B cell (primary cell): ENCODE measurements around the gene TSHZ1. TPM values are rescaled to one million over a fixed set of nuclear protein-coding genes. Genes with fewer than 3 reads are reported as not detected.

Source experiments
- ATAC-seq: fragments of 200-7000 bp; cut with Tn5 transposase; one replicate; pipeline ENCODE4 v1.10.0; 2021; ENCODE audit warnings: low read depth, mild to moderate bottlenecking, moderate number of reproducible peaks, moderate library complexity
- CTCF ChIA-PET: fragments of 350-600 bp; sonication (Branson Sonifier 250); formaldehyde crosslinking; loops from one replicate; lab custom pipeline; 2021; ENCODE audit warnings: antibody characterized with exemption, inconsistent platforms; lab: Charles Lee
- POLR2A ChIA-PET: fragments of 350-600 bp; sonication (Branson Sonifier 250); formaldehyde crosslinking; loops from one replicate; lab custom pipeline; 2021; ENCODE audit warnings: antibody characterized with exemption; lab: Charles Lee
- DNase-seq: peaks from one replicate; pipeline ENCODE4 v3.0.0; 2013
- H2AFZ ChIP-seq: 2 replicates; pipeline ENCODE4 v1.6.1; 2012; ENCODE audit warnings: mild to moderate bottlenecking, low read depth, low read length; ENCODE audit not compliant: insufficient read depth, poor library complexity, severe bottlenecking
- H3K27ac ChIP-seq, 2 donors: 1 replicate in 1 of 2; 2 replicates in 1 of 2; pipeline ENCODE4 v1.5.1; 2012 to 2013; ENCODE audit warnings: low read length in 2 of 2, mild to moderate bottlenecking in 2 of 2, moderate library complexity in 1 of 2
- H3K27me3 ChIP-seq, 4 experiments: fragments of 200-600 bp in 1 of 4; sonication (generic) in 1 of 4; replicated peaks in 1 of 4; 1 replicate in 2 of 4; 2 replicates in 2 of 4; pipeline versions ENCODE4 v1.6.1 to v1.7.0; 2013 to 2016; ENCODE audit warnings: low read length in 3 of 4, mild to moderate bottlenecking in 2 of 4, mixed read lengths in 1 of 4, moderate library complexity in 1 of 4; ENCODE audit not compliant: insufficient read depth in 4 of 4, control insufficient read depth in 3 of 4; ENCODE audit errors: control extremely low read depth in 1 of 4
- H3K36me3 ChIP-seq, 2 experiments: replicated peaks in 1 of 2; 1 replicate in 1 of 2; 2 replicates in 1 of 2; pipeline versions ENCODE4 v1.6.1 to v1.7.1; 2013; ENCODE audit warnings: low read length in 1 of 2; ENCODE audit not compliant: insufficient read depth in 2 of 2, control insufficient read depth in 1 of 2; ENCODE audit errors: control extremely low read depth in 1 of 2, extremely low read depth in 1 of 2
- H3K4me1 ChIP-seq, 2 donors: fragments of 200-600 bp in 1 of 2; sonication (generic) in 1 of 2; 1 replicate in 1 of 2; 2 replicates in 1 of 2; pipeline versions ENCODE4 v1.5.1 to v1.6.1; 2013 to 2017; ENCODE audit warnings: low read length in 2 of 2; ENCODE audit not compliant: control insufficient read depth in 2 of 2, insufficient read depth in 2 of 2
- H3K4me2 ChIP-seq: replicated peaks from 2 replicates; pipeline ENCODE3; 2012; ENCODE audit warnings: mild to moderate bottlenecking, low read depth, low read length; ENCODE audit not compliant: poor library complexity, severe bottlenecking
- H3K4me3 ChIP-seq, 5 experiments: fragments of 200-600 bp in 1 of 5; sonication (generic) in 1 of 5; 1 replicate in 3 of 5; 2 replicates in 2 of 5; pipeline versions ENCODE4 v1.5.1 to v1.7.0; 2011 to 2016; ENCODE audit warnings: low read length in 4 of 5, mild to moderate bottlenecking in 4 of 5, low read depth in 2 of 5, control low read depth in 1 of 5, moderate library complexity in 1 of 5; ENCODE audit not compliant: insufficient read depth in 1 of 5; ENCODE audit errors: control extremely low read depth in 1 of 5, extremely low read depth in 1 of 5
- H3K79me2 ChIP-seq: fragments of 200-600 bp; sonication (generic); one replicate; pipeline ENCODE4 v1.6.0; 2016; ENCODE audit warnings: low read length; ENCODE audit not compliant: control insufficient read depth, insufficient read depth
- H3K9ac ChIP-seq: fragments of 200-600 bp; sonication (generic); 2 replicates; pipeline ENCODE4 v1.6.1; 2017; ENCODE audit warnings: mild to moderate bottlenecking, low read length, moderate library complexity
- H3K9me3 ChIP-seq, 3 donors: one replicate each; pipeline versions ENCODE4 v1.6.1 to v1.7.1; 2013; ENCODE audit warnings: low read length in 2 of 3; ENCODE audit not compliant: control insufficient read depth in 2 of 3, insufficient read depth in 1 of 3; ENCODE audit errors: control extremely low read depth in 1 of 3
- H4K20me1 ChIP-seq: 2 replicates; pipeline ENCODE4 v1.6.0; 2012; ENCODE audit warnings: mild to moderate bottlenecking, low read length; ENCODE audit not compliant: insufficient read depth, control insufficient read depth, poor library complexity, severe bottlenecking
- H3K27ac Mint-ChIP-seq: one replicate; pipeline ENCODE4 v1.8.0; 2021; ENCODE audit warnings: mixed read lengths
- H3K27me3 Mint-ChIP-seq: one replicate; pipeline ENCODE4 v1.8.0; 2021; ENCODE audit warnings: mixed read lengths
- H3K4me1 Mint-ChIP-seq: one replicate; pipeline ENCODE4 v1.8.0; 2021; ENCODE audit warnings: mixed read lengths
- H3K4me3 Mint-ChIP-seq: one replicate; pipeline ENCODE4 v1.8.0; 2021; ENCODE audit warnings: mixed read lengths
- H3K9me3 Mint-ChIP-seq: one replicate; pipeline ENCODE4 v1.8.0; 2022; ENCODE audit warnings: mixed read lengths; ENCODE audit not compliant: insufficient read depth
- EZH2 ChIP-seq: IDR thresholded peaks from 2 replicates; pipeline ENCODE4 v1.6.1; 2012; ENCODE audit warnings: borderline replicate concordance, low read depth, mild to moderate bottlenecking, moderate library complexity, low read length; ENCODE audit not compliant: insufficient read depth, poor library complexity, severe bottlenecking
- WGBS: methylation state at CpG from one replicate; pipeline ENCODE4 v1.1.5; 2013; ENCODE audit warnings: missing lambda C conversion rate; ENCODE audit not compliant: insufficient coverage; 5-methylcytosine and 5-hydroxymethylcytosine counted together
- intact Hi-C: fragments of 100-400 bp; cut with micrococcal nuclease; formaldehyde crosslinking; loops from one replicate; pipeline ENCODE4 v1.10.0; 2022
- polyA plus RNA-seq: library from polyadenylated mRNA; depleted of rRNA; stranded (reverse); fragments of >200 nt; gene quantifications from 2 replicates; pipeline ENCODE4 v1.2.3, GENCODE V29; 2012
- total RNA-seq, 2 donors: library from RNA; stranded (reverse); fragments of 120-200 nt in 1 of 2; gene quantifications; 1 replicate in 1 of 2; 2 replicates in 1 of 2; pipeline versions ENCODE4 v1.2.3 to v1.2.4, GENCODE V29; 2013 to 2022
- TF ChIP-seq, protein P1 (sequence below): fragments of 200-600 bp; IDR thresholded peaks from one replicate; pipeline ENCODE4 v1.8.0; 2022; ENCODE audit warnings: antibody characterized with exemption, mild to moderate bottlenecking

The TSHZ1 gene
- total and polyA plus RNA-seq, 2 donors (not counting 1 experiment from before 2014, with no cell fraction given), result 5.3 to 9.8 TPM

DNA sequence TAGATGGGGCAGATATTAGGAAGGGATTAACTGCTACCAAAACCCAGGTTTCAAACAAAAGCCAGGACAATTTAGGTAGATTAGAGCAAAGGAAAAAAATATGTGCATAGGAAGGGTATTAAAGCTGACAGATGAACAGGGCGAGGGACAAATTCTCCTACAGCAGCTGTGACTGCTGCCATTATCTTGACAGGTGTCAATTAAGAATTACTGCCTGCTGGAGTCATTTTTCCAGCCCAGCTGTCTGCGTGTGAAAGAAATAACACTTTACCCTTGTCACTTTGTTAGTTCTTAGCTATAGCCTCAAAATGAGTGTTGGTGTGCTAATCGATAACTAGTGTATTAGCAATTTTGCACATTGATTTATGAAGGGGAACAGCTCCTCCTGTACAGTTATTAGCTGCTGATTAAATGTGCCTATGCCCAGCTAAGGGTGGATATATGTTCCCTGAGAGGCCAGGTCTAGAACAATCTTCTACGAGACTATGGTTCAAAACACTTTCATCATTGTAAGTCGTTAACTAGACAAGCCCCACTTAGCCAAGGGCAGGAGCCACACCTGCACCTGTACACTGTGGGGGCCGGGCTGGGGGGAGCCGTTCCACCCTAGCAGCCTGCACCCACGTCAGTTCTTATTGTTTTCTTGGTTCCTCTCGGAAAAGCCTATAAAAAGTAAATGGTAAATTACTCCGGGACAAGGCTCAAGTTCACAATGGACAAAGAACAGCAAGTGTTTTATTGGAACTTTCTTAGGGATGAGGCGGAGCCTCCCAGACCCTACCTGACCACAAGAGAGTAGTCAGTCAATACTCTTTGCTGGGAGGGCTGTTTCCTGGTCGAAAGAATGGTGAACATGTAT, 7.7 kb downstream of the TSHZ1 start:
- no peak overlapping the region for H3K4me2 ChIP-seq
- TF ChIP-seq, protein P1, sequence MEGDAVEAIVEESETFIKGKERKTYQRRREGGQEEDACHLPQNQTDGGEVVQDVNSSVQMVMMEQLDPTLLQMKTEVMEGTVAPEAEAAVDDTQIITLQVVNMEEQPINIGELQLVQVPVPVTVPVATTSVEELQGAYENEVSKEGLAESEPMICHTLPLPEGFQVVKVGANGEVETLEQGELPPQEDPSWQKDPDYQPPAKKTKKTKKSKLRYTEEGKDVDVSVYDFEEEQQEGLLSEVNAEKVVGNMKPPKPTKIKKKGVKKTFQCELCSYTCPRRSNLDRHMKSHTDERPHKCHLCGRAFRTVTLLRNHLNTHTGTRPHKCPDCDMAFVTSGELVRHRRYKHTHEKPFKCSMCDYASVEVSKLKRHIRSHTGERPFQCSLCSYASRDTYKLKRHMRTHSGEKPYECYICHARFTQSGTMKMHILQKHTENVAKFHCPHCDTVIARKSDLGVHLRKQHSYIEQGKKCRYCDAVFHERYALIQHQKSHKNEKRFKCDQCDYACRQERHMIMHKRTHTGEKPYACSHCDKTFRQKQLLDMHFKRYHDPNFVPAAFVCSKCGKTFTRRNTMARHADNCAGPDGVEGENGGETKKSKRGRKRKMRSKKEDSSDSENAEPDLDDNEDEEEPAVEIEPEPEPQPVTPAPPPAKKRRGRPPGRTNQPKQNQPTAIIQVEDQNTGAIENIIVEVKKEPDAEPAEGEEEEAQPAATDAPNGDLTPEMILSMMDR, result no peak
- TF ChIP-seq EZH2, result no peak
- H3K4me3 Mint-ChIP-seq, result no peak overlapping the region
- H3K9me3 Mint-ChIP-seq, result no peaks in the 10 kb centered on the region
- CTCF ChIA-PET, result no interaction called here
- POLR2A ChIA-PET, result no interaction called here
- no peak overlapping the region for H3K4me3 ChIP-seq
- peaks cover 24% of the 10 kb centered on the region for H3K4me1 Mint-ChIP-seq
- no peaks in the 10 kb centered on the region for H3K36me3 ChIP-seq
- no peak overlapping the region for H2AFZ ChIP-seq
- H3K79me2 ChIP-seq, result peaks cover 46% of the 10 kb centered on the region
- no peaks in the 10 kb centered on the region for H3K9me3 ChIP-seq
- no peaks in the 10 kb centered on the region for H3K27me3 ChIP-seq
- H3K4me1 ChIP-seq, result peaks cover 15 to 16% of the 10 kb centered on the region in 2 donors
- no peak overlapping the region for H3K9ac ChIP-seq
- no peaks in the 10 kb centered on the region for H4K20me1 ChIP-seq
- H3K27me3 Mint-ChIP-seq, result no peaks in the 10 kb centered on the region
- 97% methylated on average over 7 of the region's 12 CpGs for WGBS
- no peak overlapping the region for H3K27ac Mint-ChIP-seq
- intact Hi-C loops, result loop anchor here (10.0 kb wide), 1 partner anchor 1277 kb away; the partner anchor contains the start of gene ZNF516
- DNase-seq (no peak), ATAC-seq (no peak)
- H3K27ac ChIP-seq, result no peak overlapping the region

GRCh38 chr18:75219745-75220375, 9.3 kb downstream of the TSHZ1 start:
- H3K36me3 ChIP-seq, result no peaks in the 10 kb centered on the region
- H3K27ac ChIP-seq, result no peak overlapping the region
- no peak overlapping the region for H3K4me2 ChIP-seq
- H4K20me1 ChIP-seq, result no peaks in the 10 kb centered on the region
- H3K27me3 ChIP-seq, result no peaks in the 10 kb centered on the region
- H3K4me1 ChIP-seq, result peaks cover 15 to 16% of the 10 kb centered on the region in 2 donors
- intact Hi-C loops, result loop anchor here (10.0 kb wide), 1 partner anchor 1275 kb away; the partner anchor contains the start of gene ZNF516
- POLR2A ChIA-PET, result no interaction called here
- WGBS, result 87% methylated on average over 6 of the region's 11 CpGs
- H3K79me2 ChIP-seq, result peaks cover 49% of the 10 kb centered on the region
- ATAC-seq (no peak), DNase-seq (no peak)
- H3K4me1 Mint-ChIP-seq, result peaks cover 19% of the 10 kb centered on the region
- no peak overlapping the region for H3K27ac Mint-ChIP-seq
- no peaks in the 10 kb centered on the region for H3K9me3 ChIP-seq
- H3K9me3 Mint-ChIP-seq, result no peaks in the 10 kb centered on the region
- CTCF ChIA-PET, result no interaction called here
- no peak overlapping the region for H3K4me3 Mint-ChIP-seq
- no peak overlapping the region for H2AFZ ChIP-seq
- no peaks in the 10 kb centered on the region for H3K27me3 Mint-ChIP-seq
- TF ChIP-seq, protein P1, result no peak
- TF ChIP-seq EZH2, result no peak
- H3K4me3 ChIP-seq, result no peak overlapping the region
- no peak overlapping the region for H3K9ac ChIP-seq
